ENCODE measurements around the gene SCARB1. TPM values are rescaled to one million over a fixed set of nuclear protein-coding genes. Genes with fewer than 3 reads are reported as not detected.

Gene SCARB1
- total and polyA plus RNA-seq, 9 donors = 20.8 to 1,262 (median 81.7) TPM

DNA sequence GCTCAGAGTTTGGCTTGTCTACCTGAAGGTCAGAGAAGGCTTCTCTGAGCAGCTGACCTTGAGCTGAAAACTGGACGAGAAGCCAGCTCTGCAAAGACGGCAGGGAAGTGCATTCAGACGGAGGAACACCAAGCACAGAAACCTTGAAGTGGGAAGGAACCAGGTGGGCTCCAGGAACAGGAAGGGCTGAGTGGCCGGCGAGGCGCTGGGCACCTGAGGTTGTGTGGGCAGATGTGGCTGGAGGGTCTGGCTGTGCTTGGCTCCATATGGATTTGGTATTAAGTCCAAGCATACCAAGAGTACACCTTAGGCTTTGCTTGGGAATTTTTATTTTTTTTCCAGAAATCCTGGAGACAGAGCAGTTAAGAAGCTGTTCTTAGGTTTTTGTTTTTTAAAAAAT, 130.6 kb downstream of the SCARB1 start:
- 38 to 51% (median 42%) methylated on average over 6 of the region's 6 CpGs for whole genome bisulfite sequencing, 3 donors
- TF ChIP-seq POLR2A (IDR thresholded peaks at IDR 0.05) = no peak
- TF ChIP-seq EP300 (IDR thresholded peaks at IDR 0.05) = no peak
- TF ChIP-seq, protein P1, sequence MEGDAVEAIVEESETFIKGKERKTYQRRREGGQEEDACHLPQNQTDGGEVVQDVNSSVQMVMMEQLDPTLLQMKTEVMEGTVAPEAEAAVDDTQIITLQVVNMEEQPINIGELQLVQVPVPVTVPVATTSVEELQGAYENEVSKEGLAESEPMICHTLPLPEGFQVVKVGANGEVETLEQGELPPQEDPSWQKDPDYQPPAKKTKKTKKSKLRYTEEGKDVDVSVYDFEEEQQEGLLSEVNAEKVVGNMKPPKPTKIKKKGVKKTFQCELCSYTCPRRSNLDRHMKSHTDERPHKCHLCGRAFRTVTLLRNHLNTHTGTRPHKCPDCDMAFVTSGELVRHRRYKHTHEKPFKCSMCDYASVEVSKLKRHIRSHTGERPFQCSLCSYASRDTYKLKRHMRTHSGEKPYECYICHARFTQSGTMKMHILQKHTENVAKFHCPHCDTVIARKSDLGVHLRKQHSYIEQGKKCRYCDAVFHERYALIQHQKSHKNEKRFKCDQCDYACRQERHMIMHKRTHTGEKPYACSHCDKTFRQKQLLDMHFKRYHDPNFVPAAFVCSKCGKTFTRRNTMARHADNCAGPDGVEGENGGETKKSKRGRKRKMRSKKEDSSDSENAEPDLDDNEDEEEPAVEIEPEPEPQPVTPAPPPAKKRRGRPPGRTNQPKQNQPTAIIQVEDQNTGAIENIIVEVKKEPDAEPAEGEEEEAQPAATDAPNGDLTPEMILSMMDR (IDR thresholded peaks at IDR 0.05) = no peak
- Histone ChIP-seq H3K9me3 (no peaks in the 10 kb centered on the region), H3K27ac (peak overlapping the region; percentile 78 to 81), H3K27me3 (no peaks in the 10 kb centered on the region), H3K4me3 (no peak overlapping the region), H3K4me1 (ENCODE audit: insufficient read depth) (peaks cover 9% of the 10 kb centered on the region), H3K36me3 (no peaks in the 10 kb centered on the region)
- peak in 1 of 5 donors; percentile 52 for DNase-seq
- intact Hi-C loops (cut with DNase I) = loop anchor here in 1 of 4 donors (10.0 kb wide), 1 partner anchor 158 kb away; no protein-coding TSS in a partner anchor

DNA sequence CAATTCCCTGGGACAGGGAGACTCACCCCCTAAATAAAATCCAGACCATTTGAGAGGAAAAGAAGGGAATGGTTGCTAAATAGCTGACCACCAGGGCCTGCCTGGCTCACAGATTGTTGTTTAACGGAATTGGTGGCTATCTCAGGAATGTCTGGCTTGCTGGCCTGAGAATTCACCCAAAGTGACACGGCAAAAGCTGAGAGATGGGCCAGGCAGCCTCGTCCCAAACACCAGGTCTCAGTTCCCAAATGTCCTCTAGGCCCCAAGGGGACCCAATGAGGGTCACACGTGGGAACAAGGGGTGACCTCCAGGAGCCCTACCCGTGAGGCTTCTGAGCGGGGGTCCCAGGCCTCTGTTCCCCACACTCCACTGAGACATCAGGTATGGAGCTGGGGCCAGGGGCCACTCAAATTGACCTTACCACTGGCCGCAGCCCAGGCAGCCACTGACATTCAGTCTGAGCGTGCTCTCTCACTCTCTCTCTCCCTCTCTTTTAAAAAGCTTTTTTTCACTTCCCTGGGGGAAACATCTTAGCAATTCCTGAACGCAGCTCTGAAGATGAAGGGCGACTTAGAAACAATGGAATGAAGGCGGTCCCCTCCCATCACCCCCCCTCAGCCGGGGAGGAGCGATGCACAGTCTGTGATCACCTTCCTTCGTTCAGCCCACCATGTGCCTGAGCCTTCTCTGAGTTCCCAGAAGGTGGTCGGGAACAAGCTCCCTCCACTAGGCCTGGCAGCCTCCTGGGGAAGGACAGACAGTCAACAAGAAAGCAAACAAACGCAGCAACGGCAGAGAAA, 131.2 kb downstream of the SCARB1 start:
- TF ChIP-seq EP300 (IDR thresholded peaks at IDR 0.05) (no peak), POLR2A (IDR thresholded peaks at IDR 0.05) (no peak)
- TF ChIP-seq, protein P1 (IDR thresholded peaks at IDR 0.05) = no peak
- peak in 1 of 5 donors; percentile 74 for DNase-seq
- peak overlapping the region; percentile 78 to 81 for H3K27ac ChIP-seq
- intact Hi-C loops (cut with DNase I) = loop anchor here in 1 of 4 donors (10.0 kb wide), 1 partner anchor 158 kb away; no protein-coding TSS in a partner anchor
- no peaks in the 10 kb centered on the region for H3K36me3 ChIP-seq
- no peaks in the 10 kb centered on the region for H3K27me3 ChIP-seq
- H3K9me3 ChIP-seq = no peaks in the 10 kb centered on the region
- H3K4me3 ChIP-seq = no peak overlapping the region
- 28 to 33% (median 29%) methylated on average over 17 of the region's 17 CpGs for WGBS, 3 donors
- peaks cover 7% of the 10 kb centered on the region for H3K4me1 ChIP-seq (ENCODE audit: insufficient read depth)

DNA sequence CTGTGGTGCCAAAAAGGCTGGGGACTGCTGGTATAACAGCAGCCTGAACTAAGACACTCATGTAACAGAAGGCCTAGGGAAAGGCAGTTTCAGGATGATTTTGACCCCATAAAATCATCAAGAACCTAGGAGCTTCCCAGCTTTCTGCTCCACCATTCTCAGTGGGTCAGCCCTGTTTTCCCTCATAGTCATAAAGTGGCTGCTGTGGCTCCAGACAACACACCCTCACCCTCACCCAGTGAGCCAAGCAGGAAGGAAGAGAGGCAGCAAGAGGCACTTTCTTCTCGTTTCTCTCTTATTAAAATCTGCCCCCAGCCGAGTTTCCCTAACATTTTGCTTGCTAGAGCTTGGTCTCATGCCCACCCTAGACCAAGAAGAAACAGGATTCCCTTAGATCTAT, 131.8 kb downstream of the SCARB1 start:
- Histone ChIP-seq H3K4me3 (no peak overlapping the region), H3K27me3 (no peaks in the 10 kb centered on the region), H3K9me3 (no peaks in the 10 kb centered on the region), H3K36me3 (no peaks in the 10 kb centered on the region), H3K4me1 (ENCODE audit: insufficient read depth) (peaks cover 7% of the 10 kb centered on the region), H3K27ac (peak overlapping the region in 1 of 2 donors; percentile 81)
- 72 to 98% (median 88%) methylated on average over 2 of the region's 2 CpGs for WGBS, 3 donors
- TF ChIP-seq, protein P1 (IDR thresholded peaks at IDR 0.05) = no peak
- TF ChIP-seq POLR2A (IDR thresholded peaks at IDR 0.05) = no peak
- no peak for TF ChIP-seq EP300 (IDR thresholded peaks at IDR 0.05)
- intact Hi-C loops (cut with DNase I) = loop anchor here in 1 of 4 donors (10.0 kb wide), 1 partner anchor 157 kb away; no protein-coding TSS in a partner anchor
- DNase-seq = no peak

DNA sequence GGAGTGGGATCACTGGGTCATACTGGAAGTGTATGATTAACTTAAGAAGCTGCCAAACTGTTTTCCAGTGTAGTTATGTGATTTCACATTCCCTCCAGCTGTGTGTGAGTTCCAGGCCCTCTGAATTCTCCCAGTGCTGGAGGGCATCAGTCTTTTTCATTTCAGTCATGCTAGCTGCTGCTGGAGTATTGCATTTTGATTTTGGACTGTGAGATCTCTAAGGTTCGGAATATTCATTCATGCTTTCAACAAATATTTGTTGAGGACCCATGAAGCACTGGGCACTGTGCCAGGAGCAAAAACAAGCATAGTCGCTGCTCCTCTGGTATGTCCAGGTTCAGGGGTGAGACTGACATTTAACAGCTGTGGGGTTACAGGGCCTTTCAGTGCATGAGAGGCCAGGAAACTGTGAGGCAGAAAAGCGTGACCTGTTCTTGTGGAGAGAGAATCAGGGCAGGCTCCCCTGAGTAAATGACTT, 133.2 kb downstream of the SCARB1 start:
- H3K4me1 ChIP-seq (ENCODE audit: insufficient read depth) = peaks cover 7% of the 10 kb centered on the region
- intact Hi-C loops (cut with DNase I) = loop anchor here in 1 of 4 donors (10.0 kb wide), 1 partner anchor 156 kb away; no protein-coding TSS in a partner anchor
- DNase-seq = peak; percentile 73 to 91 (median 86)
- no peak overlapping the region for H3K27ac ChIP-seq
- H3K9me3 ChIP-seq = no peaks in the 10 kb centered on the region
- TF ChIP-seq, protein P1 (IDR thresholded peaks at IDR 0.05) = no peak
- no peak for TF ChIP-seq POLR2A (IDR thresholded peaks at IDR 0.05)
- WGBS, 3 donors = 6 to 16% (median 13%) methylated on average over 3 of the region's 3 CpGs
- no peaks in the 10 kb centered on the region for H3K36me3 ChIP-seq
- H3K4me3 ChIP-seq = no peak overlapping the region
- no peaks in the 10 kb centered on the region for H3K27me3 ChIP-seq
